SK-N-SH (cell line): ENCODE data around the gene REM1. TPM values are rescaled to one million over a fixed set of nuclear protein-coding genes. Genes with fewer than 3 reads are reported as not detected.

Experiments
- CTCF ChIA-PET: fragments of 300-600, 350-600 bp; formaldehyde crosslinking; extraction: SDS; loops from one replicate; lab custom pipeline; 2021; lab: Yijun Ruan, JAX
- POLR2A ChIA-PET: fragments of 350-600 bp; sonication (Branson Sonifier 250); formaldehyde crosslinking; extraction: SDS; loops from one replicate; lab custom pipeline; 2020; ENCODE audit warnings: antibody characterized with exemption, inconsistent platforms; lab: Yijun Ruan, JAX
- DNase-seq: peaks from one replicate; pipeline ENCODE4 v3.0.0; 2012
- H2AFZ ChIP-seq: fragments of 200-600 bp; sonication (generic); 2 replicates; pipeline ENCODE4 v1.8.1; 2016; ENCODE audit warnings: antibody characterized with exemption, mild to moderate bottlenecking, low read depth
- H3F3A ChIP-seq: fragments of 200-600 bp; sonication (generic); replicated peaks from 2 replicates; pipeline ENCODE3; 2016; ENCODE audit warnings: antibody characterized with exemption, mild to moderate bottlenecking; ENCODE audit not compliant: insufficient read depth
- H3K27ac ChIP-seq, 2 experiments: fragments of 200-500 bp in 1 of 2; fragments of 200-600 bp in 1 of 2; sonication (Bioruptor generic) in 1 of 2; sonication (generic), shearing (Covaris generic) in 1 of 2; 2 replicates each; pipeline versions ENCODE4 v1.5.1 to v1.6.1; 2014 to 2016; ENCODE audit warnings: low read depth in 2 of 2, inconsistent platforms in 1 of 2, low read length in 1 of 2, mild to moderate bottlenecking in 1 of 2, mixed read lengths in 1 of 2
- H3K27me3 ChIP-seq: fragments of 200-600 bp; sonication (generic), shearing (Covaris generic); 2 replicates; pipeline ENCODE4 v1.6.1; 2016; ENCODE audit warnings: mixed run types; ENCODE audit not compliant: insufficient read depth
- H3K36me3 ChIP-seq, 2 experiments: fragments of 200-500 bp in 1 of 2; fragments of 200-600 bp in 1 of 2; sonication (Bioruptor generic) in 1 of 2; sonication (generic) in 1 of 2; replicated peaks in 1 of 2; 2 replicates each; pipeline versions ENCODE3 to v1.5.1; 2014 to 2016; ENCODE audit warnings: low read length in 1 of 2, mild to moderate bottlenecking in 1 of 2; ENCODE audit not compliant: insufficient read depth in 2 of 2, control insufficient read depth in 1 of 2
- H3K4me1 ChIP-seq, 2 experiments: fragments of 200-500 bp in 1 of 2; fragments of 200-600 bp in 1 of 2; sonication (Bioruptor generic) in 1 of 2; sonication (generic), shearing (Covaris generic) in 1 of 2; 2 replicates each; pipeline versions ENCODE4 v1.5.1 to v1.6.1; 2014 to 2016; ENCODE audit warnings: low read depth in 1 of 2, low read length in 1 of 2, mixed run types in 1 of 2; ENCODE audit not compliant: insufficient read depth in 2 of 2, control insufficient read depth in 1 of 2
- H3K4me2 ChIP-seq: fragments of 200-600 bp; sonication (generic), shearing (Covaris generic); 2 replicates; pipeline ENCODE4 v1.6.1; 2017; ENCODE audit warnings: mixed run types
- H3K4me3 ChIP-seq, 2 experiments: fragments of 200-500 bp in 1 of 2; fragments of 200-600 bp in 1 of 2; sonication (Bioruptor generic) in 1 of 2; sonication (generic), shearing (Covaris generic) in 1 of 2; 2 replicates each; pipeline versions ENCODE4 v1.5.1 to v1.8.1; 2014 to 2016; ENCODE audit warnings: low read depth in 2 of 2, inconsistent platforms in 1 of 2, low read length in 1 of 2, mild to moderate bottlenecking in 1 of 2, mixed read lengths in 1 of 2, moderate library complexity in 1 of 2
- H3K79me2 ChIP-seq: fragments of 200-600 bp; sonication (generic); 2 replicates; pipeline ENCODE4 v1.8.1; 2017; ENCODE audit warnings: mild to moderate bottlenecking; ENCODE audit not compliant: insufficient read depth
- H3K9ac ChIP-seq: fragments of 200-600 bp; sonication (generic); 2 replicates; pipeline ENCODE4 v1.6.1; 2017; ENCODE audit warnings: mixed run types
- H3K9me2 ChIP-seq: fragments of 200-600 bp; sonication (generic); 2 replicates; pipeline ENCODE4 v1.6.1; 2017; ENCODE audit warnings: mixed run types
- H3K9me3 ChIP-seq: fragments of 200-600 bp; sonication (generic); 2 replicates; pipeline ENCODE4 v1.6.1; 2017; ENCODE audit warnings: mixed run types, mild to moderate bottlenecking, moderate library complexity
- H4K20me1 ChIP-seq: fragments of 200-600 bp; sonication (generic); 2 replicates; pipeline ENCODE4 v1.6.1; 2017; ENCODE audit warnings: mild to moderate bottlenecking, mixed run types; ENCODE audit not compliant: insufficient read depth
- CHD2 ChIP-seq: fragments of 150-350 bp; IDR thresholded peaks from 2 replicates; pipeline ENCODE4 v1.6.1; 2018; ENCODE audit warnings: low read length; ENCODE audit not compliant: partially characterized antibody
- CTCF ChIP-seq: fragments of 200-600 bp; sonication (generic); IDR thresholded peaks from 2 replicates; pipeline ENCODE4 v1.6.1; 2017; ENCODE audit warnings: antibody characterized with exemption, mild to moderate bottlenecking, moderate library complexity
- ELF1 ChIP-seq: IDR thresholded peaks from 2 replicates; pipeline ENCODE4 v1.4.0; 2012
- EP300 ChIP-seq, 2 experiments: IDR thresholded peaks; 2 replicates each; pipeline versions ENCODE4 v1.4.0 to v1.6.1; 2012; ENCODE audit warnings: borderline replicate concordance in 1 of 2, low read depth in 1 of 2, low read length in 1 of 2
- EZH2phosphoT487 ChIP-seq: fragments of 200-600 bp; sonication (generic); IDR thresholded peaks from 2 replicates; pipeline ENCODE4 v1.6.1; 2017; ENCODE audit warnings: low read depth, mixed run types, mild to moderate bottlenecking, antibody characterized with exemption, moderate library complexity, borderline replicate concordance
- FOSL2 ChIP-seq: IDR thresholded peaks from 2 replicates; pipeline ENCODE4 v1.4.0; 2012; ENCODE audit warnings: low read depth, mild to moderate bottlenecking, moderate library complexity, borderline replicate concordance
- FOXJ3 ChIP-seq: sonication (generic); formaldehyde crosslinking; IDR thresholded peaks from 2 replicates; pipeline ENCODE4 v1.5.1; 2020; ENCODE audit warnings: mild to moderate bottlenecking, missing genetic modification reagents
- GABPA ChIP-seq: IDR thresholded peaks from 2 replicates; pipeline ENCODE4 v1.4.0; 2012; ENCODE audit warnings: low read depth, mild to moderate bottlenecking
- JUND ChIP-seq: IDR thresholded peaks from 2 replicates; pipeline ENCODE4 v1.4.0; 2012
- MAX ChIP-seq: IDR thresholded peaks from 2 replicates; pipeline ENCODE4 v1.4.0; 2012; ENCODE audit warnings: low read depth
- MEF2A ChIP-seq: IDR thresholded peaks from 2 replicates; pipeline ENCODE4 v1.4.0; 2012; ENCODE audit warnings: low read depth, borderline replicate concordance
- MXI1 ChIP-seq: IDR thresholded peaks from 2 replicates; pipeline ENCODE4 v1.6.1; 2012; ENCODE audit warnings: mild to moderate bottlenecking, low read depth, low read length, improper control_type of control experiment
- NFIC ChIP-seq: IDR thresholded peaks from 2 replicates; pipeline ENCODE4 v1.4.0; 2012; ENCODE audit warnings: borderline replicate concordance
- NRF1 ChIP-seq: IDR thresholded peaks from 2 replicates; pipeline ENCODE4 v1.6.1; 2012; ENCODE audit warnings: low read depth, mild to moderate bottlenecking, low read length
- PBX3 ChIP-seq: IDR thresholded peaks from 2 replicates; pipeline ENCODE4; 2012
- RAD21 ChIP-seq: IDR thresholded peaks from 2 replicates; pipeline ENCODE4 v1.6.1; 2012; ENCODE audit warnings: mild to moderate bottlenecking, low read length
- RFX5 ChIP-seq: IDR thresholded peaks from 2 replicates; pipeline ENCODE4 v1.6.1; 2012; ENCODE audit warnings: mild to moderate bottlenecking, improper control_type of control experiment, low read length
- RXRA ChIP-seq: IDR thresholded peaks from 2 replicates; pipeline ENCODE4 v1.4.0; 2012; ENCODE audit warnings: low read depth, mild to moderate bottlenecking, borderline replicate concordance
- SIN3A ChIP-seq: IDR thresholded peaks from 2 replicates; pipeline ENCODE4 v1.6.1; 2012; ENCODE audit warnings: low read depth, mild to moderate bottlenecking, low read length, moderate library complexity, borderline replicate concordance
- TAF1 ChIP-seq: IDR thresholded peaks from 2 replicates; pipeline ENCODE4 v1.6.1; 2012; ENCODE audit warnings: low read depth, mild to moderate bottlenecking, low read length, moderate library complexity, borderline replicate concordance
- TCF12 ChIP-seq: IDR thresholded peaks from 2 replicates; pipeline ENCODE4 v1.4.0; 2012
- TEAD4 ChIP-seq: IDR thresholded peaks from 2 replicates; pipeline ENCODE4 v1.4.0; 2012; ENCODE audit warnings: mild to moderate bottlenecking, borderline replicate concordance; ENCODE audit not compliant: insufficient read depth
- YY1 ChIP-seq: IDR thresholded peaks from 2 replicates; pipeline ENCODE4 v1.4.0; 2012; ENCODE audit warnings: low read depth, mild to moderate bottlenecking
- ZBTB33 ChIP-seq: IDR thresholded peaks from 2 replicates; pipeline ENCODE4 v1.4.0; 2012; ENCODE audit warnings: low read depth, borderline replicate concordance
- WGBS: methylation state at CpG from one replicate; pipeline ENCODE4 v1.1.6; 2017; ENCODE audit warnings: low lambda C conversion rate; 5-methylcytosine and 5-hydroxymethylcytosine counted together
- polyA plus RNA-seq, 3 experiments: library from polyadenylated mRNA; depleted of rRNA; stranded (reverse); fragments of >200 nt; gene quantifications; 2 replicates each; pipeline ENCODE4 v1.2.3, GENCODE V29; 2012

Gene REM1
- polyA plus RNA-seq, 1 of the 3 experiments (the other 2 are of a cell fraction) = 7.1 TPM

GRCh38 chr20:31514154-31515071 is 39.3 kb downstream of the REM1 start, which contains the start of gene HM13 (continued):
- TF ChIP-seq TAF1 (peak; percentile 63; the same call in 1 of the 2 replicates), RXRA (no peak), FOSL2 (no peak), PBX3 (no peak), GABPA (peak; percentile 71), TEAD4 (no peak), YY1 (no peak), MAX (peak; percentile 92), CHD2 (no peak), NRF1 (peak; percentile 84), FOXJ3 (CRISPR knock-in tag) (no peak)

- peaks cover 3% of the 10 kb centered on the region for H3F3A ChIP-seq
- 5% methylated on average over 4 of the region's 4 CpGs for WGBS
- H3K36me3 ChIP-seq = peaks cover 5 to 9% of the 10 kb centered on the region in 2 experiments
- peak overlapping the region; percentile 95 for H3K4me3 ChIP-seq
- peak overlapping the region; percentile 23 to 78; a peak in 2 of 4 replicates for H3K27ac ChIP-seq
- H3K9me3 ChIP-seq = no peaks in the 10 kb centered on the region
- H3K4me1 ChIP-seq = peaks cover 9 to 27% of the 10 kb centered on the region in 2 experiments
- peaks cover 59% of the 10 kb centered on the region for H3K79me2 ChIP-seq
- no peaks in the 10 kb centered on the region for H3K27me3 ChIP-seq
- no peaks in the 10 kb centered on the region for H3K9me2 ChIP-seq
- peak overlapping the region; percentile 93 for H3K9ac ChIP-seq
- no peak for DNase-seq
- H2AFZ ChIP-seq = no peak overlapping the region; the same call in 1 of the 2 replicates
- H4K20me1 ChIP-seq = peaks cover 24% of the 10 kb centered on the region
- ChIA-PET POLR2A (no interaction called here), CTCF (interaction anchor here (1.6 to 2.4 kb wide), 4 partner anchors 13 to 98 kb away, joined by 3 to 18 read pairs (median 6); no protein-coding TSS in a partner anchor)
- peak overlapping the region; percentile 100 for H3K4me2 ChIP-seq
- TF ChIP-seq NFIC = no peak
- TF ChIP-seq MEF2A = no peak
- no peak for TF ChIP-seq EP300 (IDR thresholded peaks at IDR 0.05; ENCODE audit: borderline replicate concordance in 1 of 2, low read depth in 1 of 2, low read length in 1 of 2)
- no peak for TF ChIP-seq JUND
- no peak for TF ChIP-seq RXRA
- no peak for TF ChIP-seq NRF1
- no peak for TF ChIP-seq ELF1
- no peak for TF ChIP-seq ZBTB33
- TF ChIP-seq EZH2phosphoT487 = no peak
- TF ChIP-seq RAD21 = no peak
- TF ChIP-seq PBX3 = no peak
- TF ChIP-seq TCF12 = no peak
- TF ChIP-seq MXI1 = no peak
- TF ChIP-seq SIN3A = no peak
- no peak for TF ChIP-seq CTCF
- no peak for TF ChIP-seq RFX5
- no peak for TF ChIP-seq GABPA
- no peak for TF ChIP-seq TAF1
Measured at GRCh38 chr20:31515072-31515774, 40.1 kb downstream of the REM1 start.
